ENCODE measurements around the gene INPP5A.
A peak's percentile ranks its signal among the peaks of the same experiment; 100 is the strongest.
"Not testable (repeated sequence)": the region's sequence is repeated elsewhere in the genome, so short reads cannot be mapped to it uniquely, and the experiment has no call there.

INPP5A gene

DNA sequence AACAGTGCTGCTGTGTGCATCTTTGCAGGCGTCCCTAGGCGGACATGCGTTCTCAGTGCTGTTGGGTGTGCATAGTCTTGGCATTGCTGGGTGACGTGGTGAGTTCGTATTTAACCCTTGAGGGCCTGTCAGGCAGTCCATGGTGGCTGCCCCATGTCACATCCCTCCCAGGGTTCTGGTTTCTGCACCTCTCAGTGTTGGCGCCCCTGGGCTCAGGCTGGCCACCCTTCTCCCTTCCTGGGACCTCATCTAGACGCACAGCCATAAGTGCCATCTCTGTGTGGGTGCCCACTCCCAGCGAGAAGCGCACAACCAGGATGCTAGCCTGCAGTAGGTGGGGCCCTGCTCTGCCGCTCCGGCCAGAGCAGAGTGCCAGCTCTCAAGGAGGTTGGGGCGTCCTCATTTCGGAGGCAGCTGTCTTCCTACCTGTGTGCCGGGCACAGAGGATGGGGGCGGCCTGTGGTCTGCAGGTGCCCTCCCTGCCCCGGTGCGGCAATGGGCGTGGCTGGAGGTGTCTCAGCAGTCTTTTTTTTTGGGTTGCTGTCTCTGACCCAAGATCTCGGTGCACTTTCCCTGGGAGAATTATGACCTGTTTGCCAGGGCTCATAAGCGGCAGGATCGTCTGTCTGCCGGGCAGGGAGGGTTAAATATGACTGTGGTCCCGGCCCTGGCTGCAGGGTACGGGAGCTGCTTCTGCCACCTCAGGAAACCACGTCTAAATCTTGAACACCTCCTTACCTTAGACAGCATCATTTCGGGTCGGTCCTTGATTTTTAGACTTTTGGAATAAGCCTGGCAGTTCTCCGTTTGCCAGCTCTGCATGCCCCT is 6.5 kb downstream of the INPP5A start:
- peaks cover 3% of the 10 kb centered on the region for H3K36me3 Mint-ChIP-seq (ENCODE audit: low read depth)
- no peak for ATAC-seq
- H3K27ac Mint-ChIP-seq: peak overlapping the region; percentile 25
- H3K4me3 Mint-ChIP-seq: peak overlapping the region; percentile 62
- peaks cover 90% of the 10 kb centered on the region for H3K4me1 Mint-ChIP-seq
- H3K9me3 Mint-ChIP-seq: no peaks in the 10 kb centered on the region
- no peak for DNase-seq
- no peaks in the 10 kb centered on the region for H3K27me3 Mint-ChIP-seq

DNA sequence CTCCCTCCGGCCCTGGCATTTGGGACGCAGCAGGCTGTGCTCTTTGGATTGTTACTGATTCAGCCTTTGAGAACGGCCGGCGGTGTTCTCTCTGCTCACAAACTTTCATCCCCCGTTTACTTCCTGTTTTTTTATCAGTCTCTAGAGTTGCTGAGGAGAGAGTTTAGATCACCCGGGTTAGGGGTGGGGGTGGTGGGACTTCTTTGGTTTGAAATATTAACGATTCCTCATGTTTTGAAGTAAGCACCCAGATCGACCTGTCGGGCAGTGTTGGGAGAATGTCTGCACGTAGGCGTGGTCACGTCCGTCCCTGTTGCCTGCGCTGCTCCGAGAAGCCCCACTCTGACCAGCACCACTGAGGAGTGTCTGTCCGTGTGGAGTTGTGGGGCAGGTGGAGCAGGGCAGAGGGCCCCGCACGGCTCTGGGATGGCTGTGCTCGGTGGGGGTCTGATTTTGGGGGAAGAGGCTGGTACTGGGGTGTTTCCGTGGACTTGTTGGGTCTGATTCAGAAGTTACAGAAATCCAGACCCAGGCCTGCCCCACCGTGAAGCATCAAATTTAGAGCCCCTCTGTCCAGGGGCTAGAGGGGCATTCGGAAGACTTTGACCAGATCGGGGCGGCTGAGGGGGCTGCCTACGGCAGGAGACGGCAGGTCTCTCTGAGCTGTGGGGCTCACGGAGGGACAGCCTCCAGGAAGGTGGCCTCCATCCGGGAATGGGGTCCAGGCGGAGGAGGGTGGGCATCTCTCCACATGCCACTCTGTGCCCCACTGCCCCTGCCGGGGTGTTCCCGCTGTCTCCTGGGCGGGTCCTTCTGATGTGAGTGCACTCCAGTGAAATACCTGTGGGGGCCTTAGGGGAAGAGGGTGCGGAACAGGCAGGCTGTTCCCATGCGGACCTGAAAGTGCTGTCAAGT is 7.4 kb downstream of the INPP5A start:
- peak overlapping the region; percentile 25 for H3K27ac Mint-ChIP-seq
- H3K4me3 Mint-ChIP-seq: peak overlapping the region; percentile 62
- no peaks in the 10 kb centered on the region for H3K27me3 Mint-ChIP-seq
- DNase-seq: no peak
- H3K9me3 Mint-ChIP-seq: no peaks in the 10 kb centered on the region
- H3K4me1 Mint-ChIP-seq: peaks cover 85% of the 10 kb centered on the region
- peaks cover 3% of the 10 kb centered on the region for H3K36me3 Mint-ChIP-seq (ENCODE audit: low read depth)
- no peak for ATAC-seq

DNA sequence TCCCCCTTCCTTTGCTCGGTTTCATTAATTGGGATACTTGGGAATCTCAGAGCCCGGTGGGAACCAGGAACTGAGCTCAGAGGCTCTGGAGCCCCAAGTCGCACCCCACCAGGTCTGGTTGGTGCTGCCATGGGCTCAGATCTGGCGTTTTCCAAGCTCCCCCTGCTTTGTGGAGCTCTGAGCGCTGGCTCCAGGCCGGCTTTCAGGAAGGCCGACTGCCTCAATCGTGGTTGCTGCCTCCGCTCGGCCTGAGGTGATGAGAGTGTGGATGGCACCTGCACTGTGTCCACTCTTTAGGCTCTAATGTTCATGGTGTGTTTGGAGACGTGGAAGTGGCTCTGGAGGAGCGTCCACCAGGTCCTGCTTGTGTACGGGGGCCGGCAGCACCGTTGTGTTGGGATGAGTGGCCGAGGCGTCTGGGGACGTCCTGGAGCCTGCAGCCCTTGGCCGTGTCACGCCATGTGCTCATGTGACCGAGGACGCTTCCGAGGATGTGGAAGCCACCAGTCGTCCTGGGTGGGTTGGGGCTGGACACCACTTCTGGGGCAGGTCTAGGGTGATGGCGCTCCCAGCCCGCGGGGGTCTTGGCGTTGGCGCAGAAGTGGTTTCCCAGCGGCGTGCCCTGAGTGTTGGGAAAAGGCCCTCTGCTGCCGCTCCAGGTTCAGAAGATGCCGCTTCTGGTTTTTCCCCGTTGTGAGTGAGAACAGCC is 8.2 kb downstream of the INPP5A start:
- Mint-ChIP-seq H3K4me3 (no peak overlapping the region), H3K9me3 (no peaks in the 10 kb centered on the region), H3K27me3 (no peaks in the 10 kb centered on the region), H3K4me1 (peaks cover 84% of the 10 kb centered on the region), H3K36me3 (ENCODE audit: low read depth) (peaks cover 3% of the 10 kb centered on the region), H3K27ac (no peak overlapping the region)
- ATAC-seq: no peak
- no peak for DNase-seq

DNA sequence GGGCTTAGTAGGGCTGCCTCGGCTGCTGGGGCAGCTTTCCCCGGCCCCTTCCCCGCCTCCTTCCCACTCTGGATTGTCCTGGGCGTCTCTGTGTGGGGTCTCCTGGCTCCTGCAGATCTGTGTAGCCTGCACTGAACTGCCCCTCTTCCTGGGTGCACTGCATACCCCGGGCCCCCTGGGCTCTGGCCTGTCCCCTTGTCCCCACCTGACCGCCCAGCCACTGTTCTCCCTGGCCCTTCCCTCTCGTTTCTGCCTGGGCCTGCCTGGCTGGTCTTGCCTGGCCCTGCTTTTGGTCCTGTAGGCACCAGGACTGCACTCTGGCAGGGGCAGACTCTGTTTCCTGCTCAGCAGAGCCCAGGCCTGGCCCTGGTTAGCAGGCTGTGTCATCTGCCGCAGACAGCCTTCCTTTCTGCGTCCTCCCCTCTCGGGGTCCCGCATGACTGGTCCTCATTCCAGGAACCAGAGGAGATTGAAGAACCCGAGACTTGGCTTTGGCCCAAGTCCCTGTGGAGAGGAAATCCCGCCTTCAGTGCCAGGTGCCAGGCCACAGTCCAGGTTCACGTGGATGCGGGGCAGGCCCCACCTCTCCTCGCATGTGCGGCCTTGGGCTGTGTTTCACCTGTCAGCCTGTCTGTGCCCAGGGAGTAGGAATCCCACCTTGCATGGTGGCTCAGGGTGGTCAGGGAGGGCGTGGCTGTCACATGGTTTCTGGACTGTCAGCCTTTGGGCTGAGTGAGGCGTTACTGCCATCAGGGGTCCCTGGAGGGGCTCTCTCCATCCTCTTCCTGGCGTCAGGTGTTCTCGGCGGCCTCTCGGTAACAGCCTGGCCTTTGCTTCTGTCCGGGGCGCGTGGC is 9.2 kb downstream of the INPP5A start:
- Mint-ChIP-seq H3K4me3 (no peak overlapping the region), H3K9me3 (no peaks in the 10 kb centered on the region), H3K36me3 (ENCODE audit: low read depth) (no peaks in the 10 kb centered on the region), H3K27me3 (no peaks in the 10 kb centered on the region), H3K27ac (no peak overlapping the region), H3K4me1 (peaks cover 84% of the 10 kb centered on the region)
- ATAC-seq (peak; percentile 23), DNase-seq (peak; percentile 32)

DNA sequence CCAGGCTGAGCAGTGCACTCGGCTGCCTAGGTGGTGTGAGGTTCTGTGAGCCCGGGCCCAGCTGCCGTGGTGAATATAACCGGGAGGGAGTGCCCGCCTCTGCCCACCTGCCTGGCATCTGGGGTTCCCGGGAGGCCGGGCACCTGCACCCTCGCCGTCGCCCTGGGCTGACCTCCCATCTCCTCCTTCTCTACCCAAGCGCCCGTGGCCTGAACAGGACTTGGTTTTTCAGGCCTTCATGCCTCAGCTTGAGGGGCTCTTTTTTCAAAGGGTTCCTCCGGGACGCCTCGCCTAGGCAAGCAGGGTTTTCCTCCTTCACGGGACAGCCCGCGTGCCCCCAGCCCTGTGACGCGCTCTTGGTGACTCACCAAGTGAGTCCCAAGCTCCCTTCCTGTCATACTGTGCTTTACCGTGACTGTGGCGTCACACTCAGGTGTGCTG is 9.9 kb downstream of the INPP5A start:
- Mint-ChIP-seq H3K4me1 (peaks cover 79% of the 10 kb centered on the region), H3K36me3 (ENCODE audit: low read depth) (no peaks in the 10 kb centered on the region), H3K9me3 (no peaks in the 10 kb centered on the region), H3K27me3 (no peaks in the 10 kb centered on the region), H3K4me3 (no peak overlapping the region), H3K27ac (peak overlapping the region; percentile 68)
- DNase-seq: peak; percentile 70
- ATAC-seq: peak; percentile 65

DNA sequence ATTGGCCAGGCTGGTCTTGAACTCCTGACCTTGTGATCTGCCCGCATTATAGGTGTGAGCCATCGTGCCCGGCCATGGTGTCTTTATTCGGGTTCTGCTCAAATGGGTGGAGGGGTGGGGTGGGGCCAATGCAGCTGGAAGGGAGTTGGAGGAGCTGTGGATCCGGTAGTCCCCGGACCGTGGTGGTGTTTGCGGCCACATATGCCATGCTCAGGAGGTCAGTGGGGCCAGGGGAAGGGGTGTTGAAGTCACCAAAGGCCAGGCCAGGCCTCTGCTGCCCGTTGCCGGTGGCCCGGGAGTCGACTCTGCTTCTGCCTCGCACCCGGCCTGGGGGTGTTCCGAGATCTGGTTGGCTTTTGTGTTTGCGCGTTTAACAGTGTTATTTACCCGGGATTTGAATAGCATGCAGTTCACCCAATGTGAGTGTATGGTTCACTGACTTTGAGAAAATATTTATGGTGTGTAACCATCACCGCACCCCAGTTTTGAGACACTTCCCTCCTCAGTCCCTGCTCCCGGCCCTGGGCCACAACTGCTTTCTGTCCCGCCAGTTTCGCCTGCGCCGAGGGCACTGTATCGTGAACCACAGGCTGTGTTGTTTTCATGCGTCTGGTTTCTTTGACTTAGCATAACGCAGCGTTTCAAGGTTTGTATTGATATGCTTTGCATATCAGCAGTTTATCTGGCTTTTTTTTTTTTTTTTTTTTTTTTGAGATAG is 10.7 kb downstream of the INPP5A start:
- H3K4me3 Mint-ChIP-seq: no peak overlapping the region
- DNase-seq: no peak
- H3K9me3 Mint-ChIP-seq: no peaks in the 10 kb centered on the region
- no peak for ATAC-seq
- no peaks in the 10 kb centered on the region for H3K36me3 Mint-ChIP-seq (ENCODE audit: low read depth)
- no peaks in the 10 kb centered on the region for H3K27me3 Mint-ChIP-seq
- H3K27ac Mint-ChIP-seq: no peak overlapping the region
- peaks cover 72% of the 10 kb centered on the region for H3K4me1 Mint-ChIP-seq

DNA sequence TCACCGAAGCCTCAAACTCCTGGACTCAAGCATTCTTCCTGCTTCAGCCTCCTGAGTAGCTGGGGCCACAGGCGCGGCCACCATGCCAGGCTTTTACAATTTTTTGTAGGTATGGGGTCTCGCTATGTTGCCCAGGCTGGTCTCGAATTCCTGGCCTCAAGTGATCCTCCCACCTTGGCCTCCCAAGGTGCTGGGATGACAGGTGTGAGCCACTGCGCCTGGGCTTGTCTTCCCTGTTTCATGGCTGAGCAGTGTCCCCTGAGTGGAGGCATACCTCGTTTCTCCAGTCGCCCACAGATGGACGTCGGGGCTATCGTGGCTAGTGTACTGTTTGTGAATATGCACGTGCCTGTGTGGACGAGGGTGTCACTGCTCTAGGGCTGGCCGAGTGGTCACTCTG is 11.3 kb downstream of the INPP5A start:
- Mint-ChIP-seq H3K9me3 (no peaks in the 10 kb centered on the region), H3K27me3 (no peaks in the 10 kb centered on the region), H3K36me3 (ENCODE audit: low read depth) (no peaks in the 10 kb centered on the region), H3K4me1 (peaks cover 70% of the 10 kb centered on the region), H3K4me3 (no peak overlapping the region), H3K27ac (no peak overlapping the region)
- ATAC-seq: no peak
- no peak for DNase-seq

DNA sequence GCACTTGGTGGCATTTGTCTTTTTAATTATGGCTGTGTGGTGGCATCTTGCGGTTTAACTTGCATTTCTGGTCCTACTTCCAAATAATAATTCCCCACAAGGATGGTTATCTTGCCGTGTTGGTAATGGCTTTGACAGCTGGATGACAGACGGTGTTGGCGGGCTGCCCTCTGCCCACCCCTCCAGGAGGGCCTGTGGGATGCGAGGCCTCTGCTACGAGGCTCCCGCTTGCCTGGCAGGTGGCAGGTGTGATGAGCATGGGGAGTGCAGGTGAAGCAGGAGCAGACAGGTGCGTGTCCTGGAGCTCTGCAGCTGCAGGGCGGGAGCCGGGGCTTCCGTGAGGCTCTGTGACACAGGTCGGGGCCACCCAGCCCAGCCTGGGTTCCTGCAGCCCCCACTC is 11.8 kb downstream of the INPP5A start:
- DNase-seq (no peak), ATAC-seq (no peak)
- Mint-ChIP-seq H3K27me3 (no peaks in the 10 kb centered on the region), H3K36me3 (ENCODE audit: low read depth) (no peaks in the 10 kb centered on the region), H3K4me3 (no peak overlapping the region), H3K27ac (no peak overlapping the region), H3K9me3 (no peaks in the 10 kb centered on the region), H3K4me1 (peaks cover 65% of the 10 kb centered on the region)

DNA sequence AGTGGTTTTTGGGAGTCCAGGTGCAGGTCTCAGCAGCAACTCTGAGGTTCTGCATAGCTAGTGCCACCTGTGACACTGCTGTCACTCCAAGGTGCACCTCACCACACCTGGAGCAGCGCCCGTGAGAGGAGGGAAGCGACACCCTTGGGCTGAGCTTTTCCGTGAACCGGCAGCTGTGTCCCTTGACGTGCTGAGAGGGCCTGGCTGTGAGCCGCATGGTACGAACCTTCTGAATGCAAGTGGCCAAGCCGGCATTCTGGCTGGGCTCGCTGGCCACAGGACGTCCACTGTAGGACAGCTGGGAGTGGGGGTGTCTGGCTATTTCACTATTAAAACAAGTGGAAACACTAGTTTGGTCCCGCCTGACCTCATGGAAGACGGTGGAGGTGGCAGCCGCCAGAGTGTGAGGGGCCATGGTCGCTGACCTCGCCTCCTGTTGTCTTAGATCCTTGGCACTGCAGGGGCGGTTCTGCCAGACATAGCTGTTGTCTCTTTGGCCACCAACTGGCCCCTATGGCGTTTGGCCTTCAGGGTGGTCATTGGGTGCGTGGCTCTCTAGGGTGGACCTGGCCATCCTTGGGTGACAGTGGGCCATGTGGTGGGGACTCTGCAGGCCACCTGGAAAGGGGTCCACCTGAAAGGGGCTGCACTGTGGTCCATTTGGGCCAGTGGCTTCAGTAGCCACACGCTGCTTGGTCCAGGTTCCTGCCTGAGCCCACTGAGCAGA is 12.9 kb downstream of the INPP5A start:
- ATAC-seq (no peak), DNase-seq (no peak)
- Mint-ChIP-seq H3K9me3 (no peaks in the 10 kb centered on the region), H3K36me3 (ENCODE audit: low read depth) (no peaks in the 10 kb centered on the region), H3K4me1 (peaks cover 55% of the 10 kb centered on the region), H3K27me3 (no peaks in the 10 kb centered on the region), H3K4me3 (no peak overlapping the region), H3K27ac (no peak overlapping the region)

DNA sequence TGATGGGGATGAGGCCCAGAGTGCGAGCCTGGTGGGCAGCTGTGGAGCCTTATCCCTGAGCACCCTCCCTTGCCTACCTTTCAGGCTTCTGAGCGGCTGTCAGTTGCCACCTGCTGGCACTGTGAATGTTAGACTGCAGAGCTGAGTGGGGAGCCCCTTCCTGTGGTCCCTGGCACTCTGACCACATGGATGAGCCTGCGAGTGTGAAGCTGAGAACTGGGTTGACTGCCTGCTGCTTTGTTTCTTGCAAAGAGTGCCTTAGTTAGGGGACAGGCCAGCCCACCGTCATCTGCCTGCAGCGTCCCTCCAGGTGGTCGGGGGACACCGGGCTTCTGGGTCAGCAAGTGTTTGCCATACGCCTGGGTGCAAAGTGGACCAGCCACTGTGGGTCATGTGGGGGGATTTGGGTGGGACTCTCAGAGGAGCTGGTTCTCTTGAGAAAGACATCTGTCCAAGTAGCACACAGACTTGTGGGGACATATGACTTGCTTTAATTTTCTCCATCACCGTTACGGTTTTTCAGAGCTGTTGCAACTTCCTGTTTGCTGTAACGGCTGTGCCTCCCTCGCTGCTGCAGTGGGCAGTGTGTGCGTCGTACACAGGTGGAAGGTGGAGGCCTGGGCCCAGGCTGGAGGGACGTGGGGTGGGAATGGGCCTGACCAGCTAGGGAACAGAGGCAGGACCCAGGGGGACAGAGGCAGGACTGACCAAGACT is 13.7 kb downstream of the INPP5A start:
- Mint-ChIP-seq H3K4me3 (peak overlapping the region; percentile 63), H3K36me3 (ENCODE audit: low read depth) (no peaks in the 10 kb centered on the region), H3K9me3 (no peaks in the 10 kb centered on the region), H3K4me1 (peaks cover 48% of the 10 kb centered on the region), H3K27me3 (no peaks in the 10 kb centered on the region), H3K27ac (peak overlapping the region; percentile 72)
- DNase-seq (peak; percentile 41), ATAC-seq (peak; percentile 49)

DNA sequence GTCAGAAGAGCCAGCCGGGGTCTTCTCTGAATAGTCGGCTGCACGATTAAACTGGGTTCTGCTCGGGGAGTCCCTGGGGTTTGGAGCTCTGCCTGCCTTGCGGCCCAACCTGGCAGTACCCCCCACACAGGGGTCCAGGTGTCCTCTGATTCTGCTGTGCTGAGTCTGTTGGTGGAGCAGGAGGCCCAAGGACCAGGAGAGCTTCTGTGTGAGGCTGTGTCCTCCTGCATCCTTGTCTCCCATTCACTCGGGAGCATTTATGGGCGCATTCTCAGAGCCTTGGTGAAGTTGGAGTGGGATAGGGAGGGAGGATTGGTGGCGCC is 14.2 kb downstream of the INPP5A start:
- Mint-ChIP-seq H3K4me3 (peak overlapping the region; percentile 63), H3K4me1 (peaks cover 43% of the 10 kb centered on the region), H3K36me3 (ENCODE audit: low read depth) (peaks cover 1% of the 10 kb centered on the region), H3K27ac (peak overlapping the region; percentile 72), H3K9me3 (no peaks in the 10 kb centered on the region), H3K27me3 (no peaks in the 10 kb centered on the region)
- ATAC-seq: peak; percentile 5
- DNase-seq: no peak

DNA sequence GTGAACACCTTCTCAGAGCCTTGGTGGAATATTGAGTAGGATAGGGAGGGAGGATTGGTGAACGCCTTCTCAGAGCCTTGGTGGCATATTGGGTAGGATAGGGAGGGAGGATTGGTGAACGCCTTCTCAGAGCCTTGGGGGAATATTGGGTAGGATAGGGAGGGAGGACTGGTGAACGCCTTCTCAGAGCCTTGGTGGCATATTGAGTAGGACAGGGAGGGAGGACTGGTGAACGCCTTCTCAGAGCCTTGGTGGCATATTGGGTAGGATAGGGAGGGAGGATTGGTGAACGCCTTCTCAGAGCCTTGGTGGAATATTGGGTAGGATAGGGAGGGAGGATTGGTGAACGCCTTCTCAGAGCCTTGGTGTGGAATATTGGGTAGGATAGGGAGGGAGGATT is 15.0 kb downstream of the INPP5A start:
- not testable (repeated sequence) for H3K36me3 Mint-ChIP-seq (ENCODE audit: low read depth); H3K4me3 Mint-ChIP-seq; ATAC-seq; H3K27me3 Mint-ChIP-seq; H3K9me3 Mint-ChIP-seq; DNase-seq; H3K27ac Mint-ChIP-seq
- peaks cover 35% of the 10 kb centered on the region for H3K4me1 Mint-ChIP-seq
